ENCODE results near the gene ACSM2B.

GRCh38 chr16:20510323-20510722, 65.8 kb downstream of the ACSM2B start:
- TF ChIP-seq CTCF (IDR thresholded peaks at IDR 0.05; ENCODE audit: insufficient read depth, low read length) (no peak), POLR2AphosphoS5 (IDR thresholded peaks at IDR 0.05; ENCODE audit: low read depth) (no peak), SPI1 (IDR thresholded peaks at IDR 0.05; ENCODE audit: borderline replicate concordance, low read depth) (no peak)
- TF ChIP-seq, protein P1, sequence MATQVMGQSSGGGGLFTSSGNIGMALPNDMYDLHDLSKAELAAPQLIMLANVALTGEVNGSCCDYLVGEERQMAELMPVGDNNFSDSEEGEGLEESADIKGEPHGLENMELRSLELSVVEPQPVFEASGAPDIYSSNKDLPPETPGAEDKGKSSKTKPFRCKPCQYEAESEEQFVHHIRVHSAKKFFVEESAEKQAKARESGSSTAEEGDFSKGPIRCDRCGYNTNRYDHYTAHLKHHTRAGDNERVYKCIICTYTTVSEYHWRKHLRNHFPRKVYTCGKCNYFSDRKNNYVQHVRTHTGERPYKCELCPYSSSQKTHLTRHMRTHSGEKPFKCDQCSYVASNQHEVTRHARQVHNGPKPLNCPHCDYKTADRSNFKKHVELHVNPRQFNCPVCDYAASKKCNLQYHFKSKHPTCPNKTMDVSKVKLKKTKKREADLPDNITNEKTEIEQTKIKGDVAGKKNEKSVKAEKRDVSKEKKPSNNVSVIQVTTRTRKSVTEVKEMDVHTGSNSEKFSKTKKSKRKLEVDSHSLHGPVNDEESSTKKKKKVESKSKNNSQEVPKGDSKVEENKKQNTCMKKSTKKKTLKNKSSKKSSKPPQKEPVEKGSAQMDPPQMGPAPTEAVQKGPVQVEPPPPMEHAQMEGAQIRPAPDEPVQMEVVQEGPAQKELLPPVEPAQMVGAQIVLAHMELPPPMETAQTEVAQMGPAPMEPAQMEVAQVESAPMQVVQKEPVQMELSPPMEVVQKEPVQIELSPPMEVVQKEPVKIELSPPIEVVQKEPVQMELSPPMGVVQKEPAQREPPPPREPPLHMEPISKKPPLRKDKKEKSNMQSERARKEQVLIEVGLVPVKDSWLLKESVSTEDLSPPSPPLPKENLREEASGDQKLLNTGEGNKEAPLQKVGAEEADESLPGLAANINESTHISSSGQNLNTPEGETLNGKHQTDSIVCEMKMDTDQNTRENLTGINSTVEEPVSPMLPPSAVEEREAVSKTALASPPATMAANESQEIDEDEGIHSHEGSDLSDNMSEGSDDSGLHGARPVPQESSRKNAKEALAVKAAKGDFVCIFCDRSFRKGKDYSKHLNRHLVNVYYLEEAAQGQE (IDR thresholded peaks at IDR 0.05; ENCODE audit: insufficient replicate concordance, low read depth): no peak

All from HL-60 (cell line).